Neuronal stem cell (in vitro differentiated cells): ENCODE results near the gene TEKT3.

ENCODE experiments used
- DNase-seq: peaks from one replicate; pipeline ENCODE4 v3.0.0-alpha.2; 2013; ENCODE audit warnings: low spot score
- H2AFZ ChIP-seq: one replicate; pipeline ENCODE4 v1.6.1; 2013; ENCODE audit warnings: mild to moderate bottlenecking, low read length, inconsistent platforms
- H2AK5ac ChIP-seq: 2 replicates; pipeline ENCODE4 v1.6.1; 2013; ENCODE audit warnings: low read depth, mild to moderate bottlenecking, inconsistent platforms, low read length, moderate library complexity, mixed read lengths
- H2BK120ac ChIP-seq: 2 replicates; pipeline ENCODE4 v1.6.1; 2013; ENCODE audit warnings: low read depth, mild to moderate bottlenecking, inconsistent platforms, low read length, moderate library complexity, mixed read lengths
- H2BK12ac ChIP-seq: one replicate; pipeline ENCODE4 v1.6.1; 2013; ENCODE audit warnings: low read length, inconsistent platforms
- H2BK15ac ChIP-seq: 2 replicates; pipeline ENCODE4 v1.6.1; 2013; ENCODE audit warnings: mild to moderate bottlenecking, low read length, inconsistent platforms, mixed read lengths
- H2BK5ac ChIP-seq: one replicate; pipeline ENCODE4 v1.6.1; 2013; ENCODE audit warnings: inconsistent platforms, mild to moderate bottlenecking, low read length, moderate library complexity
- H3K14ac ChIP-seq: one replicate; pipeline ENCODE4 v1.6.1; 2013; ENCODE audit warnings: low read length, inconsistent platforms
- H3K18ac ChIP-seq: 2 replicates; pipeline ENCODE4 v1.6.1; 2013; ENCODE audit warnings: low read length, inconsistent platforms
- H3K23ac ChIP-seq: 2 replicates; pipeline ENCODE4 v1.6.1; 2013; ENCODE audit warnings: low read depth, mild to moderate bottlenecking, mixed read lengths, low read length, inconsistent platforms; ENCODE audit not compliant: poor library complexity
- H3K27ac ChIP-seq: replicated peaks from 3 replicates; pipeline ENCODE4 v1.5.1; 2013; ENCODE audit warnings: low read length, inconsistent platforms
- H3K27me3 ChIP-seq, 3 experiments: 2 replicates each; pipeline ENCODE4 v1.6.1; 2013; ENCODE audit warnings: low read length in 3 of 3, mild to moderate bottlenecking in 2 of 3, inconsistent platforms in 1 of 3, low read depth in 1 of 3, mixed read lengths in 1 of 3, moderate library complexity in 1 of 3; ENCODE audit not compliant: control insufficient read depth in 3 of 3, insufficient read depth in 3 of 3
- H3K36me3 ChIP-seq, 2 donors: replicated peaks in 1 of 2; 2 replicates each; pipeline ENCODE4 v1.6.1; 2013; ENCODE audit warnings: low read length in 2 of 2; ENCODE audit not compliant: control insufficient read depth in 2 of 2, insufficient read depth in 2 of 2
- H3K4ac ChIP-seq: 2 replicates; pipeline ENCODE4 v1.6.1; 2013; ENCODE audit warnings: inconsistent platforms, mild to moderate bottlenecking, low read length, moderate library complexity
- H3K4me1 ChIP-seq, 2 donors: 1 replicate in 1 of 2; 2 replicates in 1 of 2; pipeline ENCODE4 v1.6.1; 2013; ENCODE audit warnings: low read length in 2 of 2, low read depth in 1 of 2; ENCODE audit not compliant: control insufficient read depth in 2 of 2, insufficient read depth in 1 of 2
- H3K4me2 ChIP-seq: one replicate; pipeline ENCODE4 v1.6.1; 2013; ENCODE audit warnings: mild to moderate bottlenecking, low read length, inconsistent platforms; ENCODE audit not compliant: insufficient read depth, poor library complexity, severe bottlenecking
- H3K4me3 ChIP-seq, 2 donors: 2 replicates each; pipeline ENCODE4 v1.5.1; 2013; ENCODE audit warnings: low read length in 2 of 2, mild to moderate bottlenecking in 2 of 2, inconsistent platforms in 1 of 2, moderate library complexity in 1 of 2
- H3K79me1 ChIP-seq: one replicate; pipeline ENCODE4 v1.6.1; 2013; ENCODE audit warnings: low read depth, mild to moderate bottlenecking, inconsistent platforms, low read length, moderate library complexity
- H3K9ac ChIP-seq: one replicate; pipeline ENCODE4 v1.6.1; 2013; ENCODE audit warnings: mild to moderate bottlenecking, low read depth, low read length, inconsistent platforms; ENCODE audit not compliant: poor library complexity
- H3K9me3 ChIP-seq, 2 donors: replicated peaks in 1 of 2; 2 replicates each; pipeline versions ENCODE3 to v1.6.1; 2013; ENCODE audit warnings: low read length in 2 of 2, mild to moderate bottlenecking in 2 of 2, inconsistent platforms in 1 of 2, low read depth in 1 of 2, mixed read lengths in 1 of 2, moderate library complexity in 1 of 2; ENCODE audit not compliant: control insufficient read depth in 2 of 2, insufficient read depth in 1 of 2
- H4K8ac ChIP-seq: one replicate; pipeline ENCODE4 v1.6.1; 2013; ENCODE audit warnings: low read depth, mild to moderate bottlenecking, inconsistent platforms, low read length, moderate library complexity
- H4K91ac ChIP-seq: one replicate; pipeline ENCODE4 v1.6.1; 2013; ENCODE audit warnings: low read length, low read depth, mild to moderate bottlenecking, inconsistent platforms; ENCODE audit not compliant: poor library complexity
- WGBS, 2 donors: extraction: QIAGEN DNeasy Blood & Tissue Kit; methylation state at CpG; one replicate each; pipeline ENCODE4 v1.1.7; 2013; ENCODE audit warnings: missing lambda C conversion rate in 2 of 2, mixed read lengths in 1 of 2; ENCODE audit not compliant: insufficient read length in 2 of 2, insufficient replicate concordance in 1 of 2; ENCODE audit errors: extremely low coverage in 2 of 2; 5-methylcytosine and 5-hydroxymethylcytosine counted together

TEKT3 gene

DNA sequence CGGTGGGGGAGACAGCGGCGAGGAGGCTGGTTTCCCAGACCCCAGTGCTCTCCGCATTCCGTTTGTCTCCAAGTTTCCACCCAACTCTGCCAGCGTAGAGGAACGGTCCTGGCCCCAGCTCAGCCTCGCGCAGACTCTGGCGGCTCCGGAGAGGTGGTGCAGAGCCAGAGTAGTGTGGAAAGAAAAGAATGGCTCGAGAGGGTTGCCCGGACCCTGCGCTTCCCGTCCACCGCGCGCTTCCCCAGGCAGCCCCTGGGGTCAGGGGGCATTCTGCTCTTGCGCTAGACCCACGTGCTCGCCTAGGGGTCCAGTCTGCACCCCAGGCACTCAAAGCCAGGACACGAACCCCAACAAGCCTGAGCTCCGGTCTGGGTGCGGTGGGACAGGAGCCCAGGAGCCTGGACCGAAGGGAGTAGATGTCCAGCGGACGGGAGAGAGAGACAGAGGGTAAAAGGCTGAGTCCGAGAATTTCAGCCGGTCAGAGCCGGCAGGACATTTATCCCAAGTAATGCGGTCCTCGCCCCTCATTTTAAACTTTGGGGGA is 80.1 kb downstream of the TEKT3 start:
- no CpG with 5 or more reads among the region's 32 CpGs for WGBS, 2 donors
- H2AK5ac ChIP-seq, result no peak overlapping the region
- H3K27ac ChIP-seq, result no peak overlapping the region
- H3K14ac ChIP-seq, result no peak overlapping the region
- no peaks in the 10 kb centered on the region for H3K79me1 ChIP-seq
- H3K36me3 ChIP-seq, result no peaks in the 10 kb centered on the region
- H2AFZ ChIP-seq, result peak overlapping the region; percentile 96
- H3K27me3 ChIP-seq, result peaks cover 7 to 55% (median 40%) of the 10 kb centered on the region in 3 experiments
- H4K91ac ChIP-seq, result no peak overlapping the region
- peaks cover 9 to 14% of the 10 kb centered on the region in 2 donors for H3K4me1 ChIP-seq
- peak overlapping the region; percentile 42 for H2BK15ac ChIP-seq
- peak overlapping the region; percentile 85 for H3K18ac ChIP-seq
- H3K23ac ChIP-seq, result no peak overlapping the region
- H3K4me2 ChIP-seq, result peak overlapping the region; percentile 92
- peak overlapping the region; percentile 76 to 79 for H3K4me3 ChIP-seq
- peak overlapping the region; percentile 75 for H3K9ac ChIP-seq
- no peaks in the 10 kb centered on the region for H3K9me3 ChIP-seq
- peak; percentile 51 for DNase-seq
- no peak overlapping the region for H4K8ac ChIP-seq
- no peak overlapping the region for H2BK5ac ChIP-seq
- H2BK12ac ChIP-seq, result no peak overlapping the region
- no peak overlapping the region for H3K4ac ChIP-seq
- no peak overlapping the region for H2BK120ac ChIP-seq

DNA sequence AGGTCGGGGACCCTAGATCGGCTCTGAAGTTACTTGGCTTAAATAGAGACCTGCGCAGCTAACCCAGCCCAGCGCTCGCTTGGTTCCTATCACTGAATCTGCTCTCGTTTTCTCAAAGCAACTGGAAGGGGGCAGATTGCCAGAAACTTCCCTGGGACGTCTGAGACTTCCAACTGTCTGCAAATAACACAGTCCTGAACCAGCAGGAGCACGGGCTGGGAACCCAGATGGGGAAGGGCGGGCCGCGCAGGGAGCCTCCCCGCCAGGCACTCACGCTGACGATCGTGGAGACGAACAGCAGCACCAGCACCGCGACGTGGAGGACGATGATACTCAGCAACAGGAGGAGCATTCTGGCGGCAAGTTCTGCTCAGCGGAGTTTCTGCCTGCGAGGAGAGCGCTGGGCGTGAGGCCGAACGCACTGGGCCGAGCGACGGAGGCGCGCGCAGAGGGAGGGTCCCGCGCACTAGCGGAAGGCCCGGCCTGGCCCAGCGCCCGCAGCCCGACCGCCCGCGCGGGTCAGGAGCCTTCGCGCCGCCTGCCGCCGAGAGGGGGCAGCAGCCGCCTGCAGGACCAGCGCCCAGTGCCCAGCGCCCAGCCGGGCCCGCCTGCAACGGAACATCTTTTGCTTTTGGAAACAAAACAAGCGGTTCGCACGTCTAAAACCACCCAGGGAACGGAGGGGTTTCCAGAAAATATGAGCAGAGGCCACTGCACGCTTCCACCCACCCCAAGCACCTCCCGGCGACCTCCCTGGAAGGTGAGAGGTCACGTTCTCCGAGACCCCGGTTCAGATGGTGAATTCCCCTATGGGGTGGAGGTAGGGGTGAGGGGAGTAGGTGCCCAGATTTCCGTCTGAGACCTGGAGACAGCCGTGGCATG is 80.8 kb downstream of the TEKT3 start:
- Histone ChIP-seq H3K4ac (no peak overlapping the region), H2BK12ac (peak overlapping the region; percentile 17), H2BK120ac (no peak overlapping the region), H4K8ac (no peak overlapping the region), H3K9me3 (no peaks in the 10 kb centered on the region), H4K91ac (no peak overlapping the region), H3K18ac (peak overlapping the region; percentile 97), H3K4me3 (peak overlapping the region; percentile 76 to 86), H3K4me2 (peak overlapping the region; percentile 92), H2BK5ac (no peak overlapping the region), H3K14ac (peak overlapping the region; percentile 92), H2AK5ac (no peak overlapping the region), H3K4me1 (peaks cover 9 to 14% of the 10 kb centered on the region in 2 donors), H3K9ac (peak overlapping the region; percentile 93), H3K27ac (no peak overlapping the region), H2BK15ac (peak overlapping the region; percentile 60), H2AFZ (peak overlapping the region; percentile 96), H3K36me3 (no peaks in the 10 kb centered on the region), H3K23ac (peak overlapping the region; percentile 90), H3K79me1 (no peaks in the 10 kb centered on the region), H3K27me3 (peaks cover 7 to 48% (median 40%) of the 10 kb centered on the region in 3 experiments)
- DNase-seq, result peak; percentile 76
- WGBS, 2 donors, result no CpG with 5 or more reads among the region's 67 CpGs

DNA sequence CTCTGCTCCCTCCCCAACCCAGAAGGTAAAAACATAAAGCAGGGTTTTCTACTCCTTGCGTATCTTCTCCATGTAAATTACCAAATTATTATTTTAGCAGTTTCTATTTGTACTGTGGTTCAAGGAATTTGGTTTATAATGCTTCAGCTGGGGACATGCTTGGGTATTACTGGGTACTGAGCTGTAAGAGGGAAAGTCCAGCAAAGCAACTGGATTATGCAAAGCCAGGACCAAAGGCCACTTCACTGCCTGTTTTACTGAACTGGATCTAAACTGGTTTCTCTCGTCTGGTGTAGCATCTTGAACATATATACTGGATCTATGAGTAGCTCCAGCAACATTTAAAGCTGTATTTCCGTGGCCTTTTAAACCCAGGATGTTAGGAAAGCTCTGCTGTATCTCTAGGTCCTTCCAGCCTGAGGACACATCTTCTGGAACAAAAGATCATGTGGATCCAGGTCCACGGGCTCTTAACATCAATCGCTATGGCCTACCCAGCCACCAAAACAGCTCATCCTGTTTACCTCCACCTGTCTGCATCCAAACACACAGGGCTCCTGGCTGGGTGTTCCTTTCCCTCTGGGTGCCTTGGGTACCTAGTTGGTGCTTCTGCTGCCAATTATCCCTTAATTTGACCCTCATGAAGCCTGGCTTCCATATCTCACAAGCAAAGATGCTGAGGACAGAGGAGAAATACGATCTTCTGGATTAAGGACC is 83.4 kb downstream of the TEKT3 start:
- no peak overlapping the region for H3K18ac ChIP-seq
- no peaks in the 10 kb centered on the region for H3K9me3 ChIP-seq
- no peak for DNase-seq
- H3K27ac ChIP-seq, result no peak overlapping the region
- H3K14ac ChIP-seq, result no peak overlapping the region
- H2BK12ac ChIP-seq, result no peak overlapping the region
- no peak overlapping the region for H2AFZ ChIP-seq
- H4K8ac ChIP-seq, result no peak overlapping the region
- H2BK120ac ChIP-seq, result no peak overlapping the region
- H2AK5ac ChIP-seq, result no peak overlapping the region
- H3K79me1 ChIP-seq, result no peaks in the 10 kb centered on the region
- no peak overlapping the region for H3K4me2 ChIP-seq
- no peaks in the 10 kb centered on the region for H3K36me3 ChIP-seq
- H4K91ac ChIP-seq, result no peak overlapping the region
- WGBS, 2 donors, result no CpG with 5 or more reads among the region's 6 CpGs
- no peak overlapping the region for H3K23ac ChIP-seq
- H3K27me3 ChIP-seq, result peaks cover 7 to 27% (median 21%) of the 10 kb centered on the region in 3 experiments
- no peak overlapping the region for H2BK15ac ChIP-seq
- H3K4me3 ChIP-seq, result no peak overlapping the region
- H2BK5ac ChIP-seq, result no peak overlapping the region
- H3K4me1 ChIP-seq, result peaks cover 7 to 10% of the 10 kb centered on the region in 2 donors
- no peak overlapping the region for H3K9ac ChIP-seq
- H3K4ac ChIP-seq, result no peak overlapping the region
